HG03342 (cell line): ENCODE measurements around the gene TMPRSS2.
A peak's percentile ranks its signal among the peaks of the same experiment; 100 is the strongest.
"Not testable (repeated sequence)": the region's sequence is repeated elsewhere in the genome, so short reads cannot be mapped to it uniquely, and the experiment has no call there.

ENCODE experiments used
- ATAC-seq: cut with Tn5 transposase; IDR thresholded peaks from one replicate; pipeline ENCODE4 v1.9.1; 2021; ENCODE audit warnings: mild to moderate bottlenecking, moderate library complexity; ENCODE audit not compliant: unreplicated experiment

Gene TMPRSS2

GRCh38 chr21:41428311-41428710, 79.6 kb downstream of the TMPRSS2 start:
- ATAC-seq: no peak

DNA sequence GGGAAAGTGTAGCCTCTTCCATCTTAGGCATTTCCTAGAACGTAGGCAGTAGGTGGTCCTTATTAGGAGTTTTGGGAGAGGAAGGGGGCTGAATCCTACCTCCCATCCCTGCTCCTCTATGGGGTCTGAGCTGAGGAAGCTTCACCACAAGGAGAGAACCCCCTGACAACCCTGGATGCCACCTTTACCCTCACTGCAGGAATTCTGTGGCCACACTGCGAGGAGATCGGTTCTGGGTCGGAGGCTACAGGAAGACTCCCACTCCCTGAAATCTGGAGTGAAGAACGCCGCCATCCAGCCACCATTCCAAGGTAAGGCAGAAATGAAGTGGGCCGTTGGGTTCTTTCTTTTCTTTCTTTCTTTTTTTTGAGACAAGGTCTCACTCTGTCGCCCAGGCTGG, 80.4 kb downstream of the TMPRSS2 start:
- no peak for ATAC-seq

DNA sequence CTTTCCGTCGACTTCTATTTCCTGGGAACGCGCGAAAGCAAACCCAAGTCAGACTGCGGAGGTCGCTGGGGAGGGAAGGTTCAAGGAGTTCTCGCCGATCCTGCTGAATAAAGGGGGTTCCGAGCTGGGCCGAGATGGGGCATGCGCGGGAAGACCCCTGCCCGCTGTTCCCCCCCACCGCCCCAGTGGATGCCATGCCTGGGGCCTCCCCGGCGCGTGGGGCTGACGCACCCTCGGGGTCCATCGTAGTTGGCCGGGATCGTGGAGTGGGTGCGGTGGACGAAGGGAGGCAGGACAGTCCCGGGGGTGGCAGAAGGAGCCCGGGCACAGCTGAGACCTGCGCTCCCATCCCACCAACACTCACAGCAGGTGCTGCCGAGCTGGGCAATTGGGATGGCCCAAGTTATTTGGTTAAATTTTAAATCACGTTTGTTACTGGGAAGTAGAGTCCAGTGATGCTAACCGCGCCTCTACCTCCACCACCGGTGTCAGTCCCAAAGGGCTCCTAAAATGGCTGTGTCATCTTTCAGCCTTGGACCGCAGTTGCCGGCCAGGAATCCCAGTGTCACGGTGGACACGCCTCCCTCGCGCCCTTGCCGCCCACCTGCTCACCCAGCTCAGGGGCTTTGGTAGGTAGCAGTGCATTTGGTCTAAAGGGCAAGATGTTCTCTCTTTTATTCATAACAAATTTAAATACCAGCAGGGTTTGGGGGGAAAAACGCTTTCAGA, 81.1 kb downstream of the TMPRSS2 start:
- no peak for ATAC-seq

DNA sequence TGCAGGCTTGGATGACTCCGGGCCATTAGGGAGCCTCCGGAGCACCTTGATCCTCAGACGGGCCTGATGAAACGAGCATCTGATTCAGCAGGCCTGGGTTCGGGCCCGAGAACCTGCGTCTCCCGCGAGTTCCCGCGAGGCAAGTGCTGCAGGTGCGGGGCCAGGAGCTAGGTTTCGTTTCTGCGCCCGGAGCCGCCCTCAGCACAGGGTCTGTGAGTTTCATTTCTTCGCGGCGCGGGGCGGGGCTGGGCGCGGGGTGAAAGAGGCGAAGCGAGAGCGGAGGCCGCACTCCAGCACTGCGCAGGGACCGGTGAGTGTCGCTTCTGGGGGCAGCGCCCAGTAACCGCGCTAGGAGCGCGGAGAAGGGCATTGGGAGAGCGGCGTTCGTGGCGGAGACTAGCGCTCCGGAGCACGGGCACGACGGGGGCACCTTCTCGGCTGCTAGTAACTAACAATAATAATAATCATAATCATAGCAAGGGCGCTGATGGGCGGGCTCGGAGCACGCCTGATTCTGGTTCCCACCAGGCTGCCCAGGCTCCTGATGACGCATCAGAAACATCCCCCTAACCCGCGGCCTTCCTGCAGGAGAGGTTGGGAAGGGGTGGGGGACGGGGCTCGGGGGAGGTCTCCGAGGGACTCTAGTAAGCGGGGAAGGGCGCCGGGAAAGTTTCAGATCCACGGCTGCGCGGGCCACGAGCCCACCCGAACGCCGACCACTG, 81.8 kb downstream of the TMPRSS2 start, which contains the start of gene MX1:
Gene MX1, plus strand, starts transcription at position 286 of the 722 bp plus-strand sequence. CDS start 5,832 bp downstream, outside the sequence.
- ATAC-seq: peak; percentile 76

DNA sequence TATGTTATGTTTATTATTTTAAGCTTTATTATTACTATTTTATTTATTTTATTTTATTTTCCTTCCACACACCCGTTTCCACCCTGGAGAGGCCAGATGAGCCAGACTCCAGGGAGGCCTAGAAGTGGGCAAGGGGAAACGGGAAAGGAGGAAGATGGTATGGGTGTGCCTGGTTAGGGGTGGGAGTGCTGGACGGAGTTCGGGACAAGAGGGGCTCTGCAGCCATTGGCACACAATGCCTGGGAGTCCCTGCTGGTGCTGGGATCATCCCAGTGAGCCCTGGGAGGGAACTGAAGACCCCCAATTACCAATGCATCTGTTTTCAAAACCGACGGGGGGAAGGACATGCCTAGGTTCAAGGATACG, 82.4 kb downstream of the TMPRSS2 start:
- no peak for ATAC-seq

- not testable (repeated sequence) for ATAC-seq
Measured at GRCh38 chr21:41423305-41423636, 84.7 kb downstream of the TMPRSS2 start.

DNA sequence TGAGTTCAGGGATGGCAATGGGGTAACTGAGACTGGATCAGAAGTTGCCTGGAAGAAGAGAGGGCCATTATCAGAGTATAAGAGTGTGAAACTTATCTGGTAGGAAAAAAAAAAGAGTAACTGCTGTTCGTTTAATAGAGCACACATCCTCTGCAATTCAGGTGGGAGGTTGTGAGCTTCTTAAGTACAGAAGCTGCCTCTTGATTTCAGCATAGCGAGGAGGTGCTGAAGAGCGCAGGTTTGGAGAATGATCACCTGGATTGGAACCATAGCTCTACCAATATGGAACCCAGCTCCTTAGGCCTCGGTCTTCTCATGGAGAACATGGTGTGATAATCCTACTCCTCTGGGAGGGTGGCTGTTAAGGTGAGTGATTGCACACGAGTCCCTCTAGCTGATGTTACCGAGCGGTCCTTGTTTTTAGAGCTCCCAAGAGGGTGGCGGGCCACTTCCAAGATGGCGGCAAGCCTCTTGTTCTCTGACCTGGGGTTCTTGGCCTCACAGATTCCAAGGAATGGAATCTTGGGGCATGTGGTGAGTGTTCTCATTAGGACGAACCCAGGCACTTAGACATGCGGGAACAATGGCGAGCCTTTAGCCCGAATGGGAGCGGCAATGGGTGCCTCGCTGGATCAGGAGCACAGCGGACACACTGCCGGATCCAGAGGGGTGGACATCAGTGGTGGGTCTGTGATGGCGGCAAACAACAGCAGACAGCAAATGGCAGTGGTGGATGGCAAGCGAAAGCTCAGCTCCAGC, 85.2 kb downstream of the TMPRSS2 start:
- ATAC-seq: no peak

DNA sequence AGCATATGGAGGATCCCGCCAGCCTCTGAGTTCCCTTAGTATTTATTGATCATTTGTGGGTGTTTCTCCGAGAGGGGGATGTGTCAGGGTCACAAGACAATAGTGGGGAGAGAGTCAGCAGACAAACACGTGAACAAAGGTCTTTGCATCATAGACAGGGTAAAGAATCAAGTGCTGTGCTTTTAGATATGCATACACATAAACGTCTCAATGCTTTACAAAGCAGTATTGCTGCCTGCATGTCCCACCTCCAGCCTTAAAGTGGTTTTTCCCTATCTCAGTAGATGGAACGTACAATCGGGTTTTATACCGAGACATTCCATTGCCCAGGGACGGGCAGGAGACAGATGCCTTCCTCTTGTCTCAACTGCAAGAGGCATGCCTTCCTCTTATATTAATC, 87.0 kb downstream of the TMPRSS2 start:
- ATAC-seq: not testable (repeated sequence)

- ATAC-seq: peak; percentile 71
Measured at GRCh38 chr21:41419921-41420862, 87.8 kb downstream of the TMPRSS2 start.

GRCh38 chr21:41418956-41419680, 88.8 kb downstream of the TMPRSS2 start:
- ATAC-seq: no peak

DNA sequence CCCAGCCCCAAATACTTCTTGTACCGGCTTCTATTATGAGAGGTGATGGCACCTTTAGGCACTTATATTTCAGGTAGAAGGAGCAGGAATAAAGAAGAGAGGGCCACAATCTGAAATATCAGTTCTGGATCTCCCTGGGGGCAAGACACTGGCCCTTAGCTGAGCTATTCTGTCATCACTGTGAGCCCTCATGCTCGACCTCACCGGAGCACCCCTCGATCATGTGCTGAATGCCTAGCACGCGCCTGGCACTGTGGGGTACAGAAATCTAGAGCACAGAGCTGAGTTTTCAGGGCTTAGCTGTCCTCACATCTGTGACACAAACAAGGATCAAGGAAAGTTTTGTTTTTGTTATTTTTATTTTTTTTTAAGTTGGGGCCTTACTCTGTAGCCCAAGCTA, 89.6 kb downstream of the TMPRSS2 start:
- no peak for ATAC-seq

- ATAC-seq: not testable (repeated sequence)
Measured at GRCh38 chr21:41417505-41417904, 90.5 kb downstream of the TMPRSS2 start.
